CD4-positive, alpha-beta T cell treated with Interleukin-6 at 100 ng/mL for 8 hours (primary cell): ENCODE measurements around the gene CSN2.
"Not testable (repeated sequence)": the region's sequence is repeated elsewhere in the genome, so short reads cannot be mapped to it uniquely, and the experiment has no call there.

Experiments
- DNase-seq: peaks from one replicate; pipeline ENCODE4 v3.0.0-alpha.2; 2020; ENCODE audit warnings: mixed read lengths, low spot score

The CSN2 gene, protein sequence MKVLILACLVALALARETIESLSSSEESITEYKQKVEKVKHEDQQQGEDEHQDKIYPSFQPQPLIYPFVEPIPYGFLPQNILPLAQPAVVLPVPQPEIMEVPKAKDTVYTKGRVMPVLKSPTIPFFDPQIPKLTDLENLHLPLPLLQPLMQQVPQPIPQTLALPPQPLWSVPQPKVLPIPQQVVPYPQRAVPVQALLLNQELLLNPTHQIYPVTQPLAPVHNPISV

DNA sequence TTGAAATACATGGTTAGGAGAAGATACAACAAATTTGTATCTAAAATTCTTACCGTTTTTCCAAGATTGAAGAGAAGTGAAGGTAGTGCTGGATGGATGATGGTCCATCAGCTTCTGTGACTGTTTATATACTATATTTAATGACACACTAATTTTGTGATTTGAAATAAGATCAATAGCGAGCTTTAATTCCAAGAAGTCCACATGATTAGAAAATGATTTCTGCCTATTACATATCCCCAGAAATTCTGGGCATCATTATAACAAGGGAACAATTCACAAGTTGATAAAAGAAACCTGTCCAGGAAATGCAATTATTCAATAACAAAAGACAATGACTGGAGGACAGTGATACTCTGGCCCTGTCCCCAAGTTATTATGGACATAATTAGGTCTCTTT is at the start of gene CSN2:
TSS of gene CSN2 (minus strand) at position 101 of the 400 bp plus-strand sequence. CDS start 4,733 bp downstream, outside the sequence.
- DNase-seq: no peak

DNA sequence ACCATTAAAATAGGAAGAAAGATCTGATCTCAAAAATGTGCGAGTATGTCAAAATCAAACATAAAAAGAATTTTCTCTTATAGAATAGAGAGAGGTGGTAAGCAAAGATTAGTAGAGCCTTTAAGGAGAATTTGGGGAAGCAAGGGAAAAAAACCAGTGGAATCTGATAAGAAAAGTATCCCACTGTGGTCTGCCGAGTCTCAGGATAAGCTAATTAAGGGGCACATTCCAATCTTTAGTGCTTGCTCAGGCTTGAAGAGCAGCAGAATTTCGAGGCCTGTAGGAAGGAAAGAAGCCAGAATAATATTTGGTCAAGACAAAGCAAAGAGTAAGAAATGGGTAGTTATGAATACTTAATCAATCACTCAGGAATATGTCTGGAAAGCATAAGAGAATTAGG is 43.2 kb upstream of the CSN2 start:
- no peak for DNase-seq

DNA sequence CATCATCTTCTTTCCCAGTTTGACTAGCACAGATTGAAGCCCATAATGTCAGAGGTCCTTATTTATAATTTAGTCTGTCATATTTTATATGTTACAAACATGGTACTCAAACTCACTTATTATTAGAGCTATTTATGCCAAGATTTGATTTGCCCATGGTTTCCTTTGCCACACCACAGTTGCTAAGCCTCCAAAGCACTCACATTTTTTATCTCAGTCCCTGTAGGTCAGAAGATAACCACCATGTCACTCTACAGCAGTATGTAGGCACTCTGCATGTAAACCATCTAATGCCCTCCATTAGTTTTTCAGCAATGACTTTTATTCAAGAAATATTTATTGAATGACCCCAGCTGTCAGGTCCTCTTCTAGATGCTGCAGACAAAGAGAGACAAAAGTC is 37.0 kb upstream of the CSN2 start:
- DNase-seq: no peak

DNA sequence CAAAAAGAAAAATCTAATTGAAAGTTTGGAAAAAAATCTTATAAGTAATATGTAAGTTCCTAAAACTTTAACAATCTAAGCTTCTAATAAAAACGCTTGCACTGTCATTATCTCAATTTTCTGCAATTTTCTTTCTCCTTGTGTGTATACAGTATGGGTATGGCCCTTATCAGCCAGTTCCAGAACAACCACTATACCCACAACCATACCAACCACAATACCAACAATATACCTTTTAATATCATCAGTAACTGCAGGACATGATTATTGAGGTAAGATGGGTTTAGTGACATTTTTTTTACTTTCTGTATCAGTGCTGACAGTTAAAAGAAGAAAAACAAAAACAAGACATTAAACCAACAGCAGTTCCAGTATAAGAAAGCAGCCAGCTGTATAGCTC is 35.2 kb upstream of the CSN2 start:
- no peak for DNase-seq

DNA sequence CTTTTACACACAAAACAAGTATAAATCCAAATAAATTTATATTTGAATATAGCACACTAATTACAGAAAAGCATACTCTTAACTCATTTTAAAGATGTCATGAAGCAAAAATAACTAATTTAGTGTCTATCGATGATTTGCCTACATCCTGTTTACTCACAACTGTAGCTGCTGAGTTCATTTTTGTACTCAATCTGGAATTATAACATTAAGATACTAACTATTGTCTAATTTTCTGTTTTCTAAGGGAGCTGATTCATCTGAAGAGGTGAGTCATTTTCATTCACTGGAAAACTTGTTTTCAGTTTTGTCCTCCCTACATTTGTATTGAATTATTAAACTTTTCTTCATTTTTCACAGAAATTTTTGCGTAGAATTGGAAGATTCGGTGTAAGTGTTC is 33.9 kb upstream of the CSN2 start:
- DNase-seq: no peak

DNA sequence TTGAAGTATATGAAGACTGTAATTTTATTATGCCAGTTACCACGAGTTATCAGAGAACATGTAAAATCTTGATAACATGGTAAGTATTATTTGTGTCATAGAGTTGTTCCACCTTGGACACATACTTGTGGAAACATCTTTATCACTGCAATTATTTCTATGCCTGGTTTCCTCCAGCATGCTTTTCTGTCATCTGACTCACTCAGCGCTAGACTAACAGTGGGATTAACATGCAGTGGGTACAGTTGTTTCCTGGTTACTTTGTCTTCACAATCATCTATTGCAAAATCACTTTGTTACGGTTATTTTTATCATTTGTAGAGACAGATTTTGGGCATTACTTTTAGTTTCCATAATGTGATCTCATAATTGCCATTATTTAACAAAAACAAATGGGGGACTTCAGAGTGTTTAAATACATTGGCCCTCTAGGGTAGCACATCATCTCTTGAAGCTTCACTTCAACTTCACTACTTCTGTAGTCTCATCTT is 30.0 kb upstream of the CSN2 start, which contains the start of gene STATH:
TSS of gene STATH (plus strand) at position 441 of the 491 bp plus-strand sequence. CDS start 2,472 bp downstream, outside the sequence.
- DNase-seq: no peak

DNA sequence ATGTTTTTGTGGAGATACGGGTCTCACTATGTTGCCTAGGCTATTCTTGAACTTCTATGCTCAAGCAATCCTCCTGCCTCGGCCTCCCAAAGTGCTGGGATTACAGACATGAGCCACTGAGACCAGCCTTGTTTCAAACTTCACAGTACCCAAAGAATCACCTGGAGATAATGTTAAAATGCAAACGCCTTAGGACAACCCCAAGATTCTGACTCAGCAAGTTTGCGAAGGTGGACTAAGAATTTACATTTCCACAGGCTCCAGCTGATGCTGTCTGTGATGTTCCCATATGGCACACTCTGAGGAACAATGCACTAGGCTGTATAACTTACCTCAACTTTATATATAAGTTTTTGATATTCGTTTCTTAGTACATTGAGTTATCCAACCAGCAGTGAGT is 29.3 kb upstream of the CSN2 start:
- no peak for DNase-seq

DNA sequence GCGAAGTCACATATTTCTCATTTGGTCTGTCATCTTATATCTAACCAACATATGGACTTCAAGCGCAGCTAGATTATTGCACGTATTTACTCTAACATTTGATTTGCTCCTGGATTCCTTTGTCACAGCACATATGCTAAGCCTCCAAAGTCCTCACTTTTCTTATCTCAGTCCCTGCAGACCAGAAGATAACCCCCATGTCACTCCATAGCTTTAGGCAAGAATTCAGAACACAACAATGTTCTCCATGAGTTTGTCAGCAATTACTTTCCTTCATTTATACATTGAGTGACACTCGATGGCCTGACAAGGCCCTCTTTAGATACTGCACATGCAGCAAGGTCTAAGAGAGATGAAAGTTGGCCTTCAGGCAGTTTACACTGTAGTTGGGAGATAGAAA is 25.5 kb upstream of the CSN2 start:
- DNase-seq: no peak

DNA sequence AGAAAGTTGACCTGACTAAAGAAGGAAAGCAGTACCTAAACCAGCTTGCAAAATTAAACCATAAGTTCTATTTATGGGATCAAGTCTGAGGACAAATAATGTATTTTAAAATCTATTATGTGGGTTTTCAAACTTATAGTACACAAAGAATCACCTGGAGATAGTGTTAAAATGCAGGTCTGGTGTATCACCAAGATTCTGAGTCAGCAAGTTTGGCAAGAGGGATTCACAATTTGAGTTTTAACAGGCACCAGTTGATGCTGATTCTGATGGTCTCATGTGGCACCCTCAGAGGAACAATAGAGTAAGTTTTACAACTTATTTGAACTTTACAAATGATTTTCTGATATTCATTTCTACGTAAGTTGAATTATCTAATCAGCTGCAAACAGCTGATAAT is 21.1 kb upstream of the CSN2 start:
- DNase-seq: no peak

DNA sequence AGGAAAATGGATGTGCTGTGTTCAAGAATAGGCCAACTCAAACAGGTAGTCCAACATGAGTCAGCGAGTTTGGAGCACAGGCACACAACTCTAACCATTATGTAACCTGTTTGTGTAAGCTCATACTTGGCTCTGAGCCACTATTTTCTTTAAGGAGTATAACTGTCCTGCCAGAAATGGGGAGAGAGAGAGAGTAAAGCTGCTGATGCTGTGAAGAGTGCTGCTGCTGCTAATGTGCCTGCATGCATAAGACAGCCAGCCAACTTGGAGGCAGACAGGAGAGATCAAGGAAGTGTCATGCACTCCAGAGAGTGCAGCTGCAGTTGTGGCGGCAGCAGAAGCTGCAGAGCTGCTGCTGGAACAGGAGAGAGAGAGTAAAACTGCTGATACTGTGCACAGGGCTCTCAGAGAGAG is 18.5 kb upstream of the CSN2 start:
- no peak for DNase-seq

DNA sequence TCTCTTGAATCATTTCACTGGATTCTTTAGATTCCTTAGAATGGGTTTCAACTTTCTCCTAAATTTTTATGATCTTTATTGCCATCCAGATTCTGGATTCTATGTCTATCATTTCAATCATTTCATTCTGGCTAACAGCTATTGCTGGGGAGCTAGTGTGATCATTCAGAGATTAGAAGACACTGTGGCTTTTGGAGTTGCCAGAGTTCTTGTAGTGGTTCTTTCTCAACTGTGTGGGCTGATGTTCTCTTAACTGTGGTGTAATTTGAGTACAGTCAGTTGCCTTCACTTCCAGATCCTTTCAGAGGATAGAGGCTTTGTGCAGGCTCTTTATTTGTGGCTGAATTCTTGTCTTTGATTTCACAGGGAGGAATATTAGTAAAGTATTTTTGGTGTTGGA is 12.1 kb upstream of the CSN2 start:
- no peak for DNase-seq

DNA sequence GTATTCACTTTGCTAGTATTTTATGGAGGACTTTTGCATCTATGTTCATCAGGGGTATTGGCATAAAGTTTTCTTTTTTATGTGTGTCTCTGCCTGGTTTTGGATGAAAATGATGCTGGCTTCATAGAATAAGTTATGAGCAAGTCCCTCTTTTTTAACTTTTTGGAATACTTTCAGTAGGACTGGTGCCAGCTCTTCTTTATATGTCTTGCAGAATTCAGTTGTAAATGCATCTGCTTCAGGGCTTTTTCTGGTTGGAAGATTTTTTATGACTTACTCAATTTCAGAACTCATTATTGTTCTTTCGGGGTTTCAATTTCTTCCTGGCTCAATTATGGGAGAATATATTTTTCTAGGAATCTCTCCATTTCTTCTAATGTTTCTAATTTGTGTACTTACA is 9.1 kb upstream of the CSN2 start:
- DNase-seq: no peak

DNA sequence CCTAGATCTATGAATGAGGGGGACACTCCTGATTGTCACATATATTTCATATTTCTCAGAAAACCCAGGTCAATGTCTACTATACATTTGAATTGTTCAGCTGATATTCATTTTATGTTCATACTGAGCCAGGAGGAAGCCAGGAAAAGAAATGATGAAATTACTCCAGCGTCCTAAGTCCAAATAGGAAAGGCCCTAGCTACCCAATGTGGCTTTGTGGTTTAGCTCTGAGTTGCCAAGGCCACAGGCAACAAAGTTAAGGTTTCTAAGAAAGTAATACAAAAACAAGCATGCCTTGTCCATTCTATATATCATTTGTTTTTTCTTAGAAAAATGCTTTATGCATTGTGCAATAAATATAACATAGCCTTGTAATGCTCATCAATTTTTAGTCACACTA is 4.5 kb upstream of the CSN2 start:
- DNase-seq: no peak

DNA sequence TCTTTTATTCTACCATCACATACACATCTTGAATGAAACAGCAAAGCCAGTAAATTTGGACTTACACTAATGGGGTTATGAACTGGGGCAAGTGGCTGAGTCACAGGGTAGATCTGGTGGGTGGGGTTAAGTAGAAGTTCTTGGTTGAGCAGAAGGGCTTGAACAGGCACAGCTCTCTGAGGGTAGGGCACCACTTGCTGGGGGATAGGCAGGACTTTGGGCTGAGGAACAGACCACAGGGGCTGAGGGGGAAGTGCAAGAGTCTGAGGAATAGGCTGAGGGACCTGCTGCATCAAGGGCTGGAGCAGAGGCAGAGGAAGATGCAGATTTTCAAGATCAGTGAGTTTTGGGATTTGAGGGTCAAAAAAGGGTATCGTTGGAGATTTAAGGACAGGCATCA is 8.3 kb downstream of the CSN2 start:
- DNase-seq: no peak

DNA sequence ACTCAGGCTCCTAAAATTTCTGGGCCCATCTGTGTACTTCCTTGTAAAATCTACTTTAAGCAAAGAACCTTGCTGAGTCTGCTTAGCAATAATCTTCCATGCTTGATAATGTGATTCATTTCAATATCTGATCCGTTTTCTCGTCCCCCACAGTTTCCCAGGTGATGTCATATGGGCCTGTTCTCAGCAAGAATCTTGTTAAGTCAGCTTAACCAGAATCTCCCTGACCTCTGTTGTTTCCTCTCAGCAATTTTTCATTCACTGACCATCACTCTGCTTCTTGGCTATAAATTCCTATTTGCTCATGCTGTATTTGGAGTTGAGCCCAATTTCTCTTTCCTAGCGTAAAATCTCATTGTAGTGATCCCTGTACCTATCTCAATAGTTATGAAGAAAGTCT is 13.9 kb downstream of the CSN2 start:
- no peak for DNase-seq

DNA sequence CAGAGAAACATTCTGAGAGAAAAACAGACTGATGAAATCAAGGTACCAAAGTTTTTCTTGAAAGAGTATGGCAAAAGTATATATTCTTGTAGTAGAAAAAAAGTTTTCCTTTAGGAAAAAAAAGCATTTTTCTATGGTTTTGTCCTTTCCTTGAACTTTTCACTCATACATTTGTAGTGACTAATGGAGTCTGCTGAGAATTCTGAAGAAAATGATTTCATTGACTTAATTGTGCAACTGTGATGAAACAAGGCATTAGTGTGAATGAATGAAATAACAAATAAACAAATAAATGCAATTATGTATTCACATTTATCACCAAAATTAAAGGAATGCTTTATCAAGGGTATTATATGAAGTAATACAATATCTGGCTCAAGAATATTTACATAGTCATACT is 29.0 kb downstream of the CSN2 start:
- no peak for DNase-seq

DNA sequence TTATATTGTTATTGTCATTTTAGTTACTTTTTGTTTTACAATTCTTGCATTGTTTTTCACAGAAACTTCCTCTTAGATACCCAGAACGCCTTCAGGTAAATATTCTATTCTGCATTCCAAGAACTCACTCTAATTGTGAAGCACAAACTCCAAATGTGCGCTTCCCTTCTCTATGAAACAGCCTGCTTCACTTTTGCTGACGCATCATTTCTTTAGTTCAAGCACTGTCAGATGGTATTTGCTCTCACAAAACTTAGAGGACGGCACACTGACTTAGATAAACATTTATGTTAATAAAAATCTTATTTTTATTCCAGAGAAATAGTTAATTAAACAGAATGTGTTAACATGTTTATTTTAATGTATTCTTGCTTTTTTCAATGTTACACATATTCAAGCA is 31.4 kb downstream of the CSN2 start:
- no peak for DNase-seq

DNA sequence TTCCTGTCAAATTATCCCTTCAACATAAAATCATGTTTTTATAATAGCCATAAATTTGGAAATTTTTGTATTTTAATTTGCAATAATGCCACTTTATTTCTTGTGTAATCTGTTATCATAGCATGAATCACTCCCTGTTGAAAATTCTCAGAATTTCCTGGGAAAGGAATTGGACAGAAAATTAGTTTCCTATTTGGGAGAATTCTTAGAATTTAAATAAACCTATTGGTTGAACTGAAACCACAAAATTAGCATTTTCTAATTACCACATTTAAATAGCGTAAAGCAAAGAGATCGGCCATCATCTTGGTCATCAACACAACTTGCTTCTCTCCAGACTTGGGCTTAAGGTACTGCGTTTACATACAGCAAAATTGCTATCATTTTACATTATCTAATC is 34.8 kb downstream of the CSN2 start, which contains the start of gene CSN1S1:
TSS of gene CSN1S1 (plus strand) at position 301 of the 400 bp plus-strand sequence. CDS start 1,488 bp downstream, outside the sequence.
- no peak for DNase-seq

DNA sequence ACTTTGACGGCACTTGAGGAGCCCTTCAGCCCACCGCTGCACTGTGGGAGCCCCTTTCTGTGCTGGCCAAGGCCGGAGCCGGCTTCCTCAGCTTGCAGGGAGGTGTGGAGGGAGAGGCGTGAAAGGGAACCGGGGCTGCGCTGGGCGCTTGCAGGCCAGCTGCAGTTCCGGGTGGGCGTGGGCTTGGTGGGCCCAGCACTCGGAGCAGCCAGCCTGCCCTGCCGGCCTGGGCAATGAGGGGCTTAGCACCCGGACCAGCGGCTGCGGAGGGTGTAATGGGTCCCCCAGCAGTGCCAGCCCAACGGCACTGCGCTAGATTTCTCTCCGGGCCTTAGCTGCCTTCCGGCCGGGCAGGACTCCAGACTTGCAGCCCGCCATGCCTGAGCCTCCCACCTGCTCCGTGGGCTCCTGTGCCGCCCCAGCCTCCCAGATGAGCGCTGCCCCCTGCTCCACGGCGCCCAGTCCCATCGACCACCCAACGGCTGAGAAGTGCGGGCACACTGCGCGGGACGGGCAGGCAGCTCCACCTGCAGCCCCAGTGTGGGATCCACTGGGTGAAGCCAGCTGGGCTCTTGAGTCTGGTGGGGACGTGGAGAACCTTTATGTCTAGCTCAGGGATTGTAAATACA is 41.6 kb downstream of the CSN2 start:
- DNase-seq: not testable (repeated sequence)

DNA sequence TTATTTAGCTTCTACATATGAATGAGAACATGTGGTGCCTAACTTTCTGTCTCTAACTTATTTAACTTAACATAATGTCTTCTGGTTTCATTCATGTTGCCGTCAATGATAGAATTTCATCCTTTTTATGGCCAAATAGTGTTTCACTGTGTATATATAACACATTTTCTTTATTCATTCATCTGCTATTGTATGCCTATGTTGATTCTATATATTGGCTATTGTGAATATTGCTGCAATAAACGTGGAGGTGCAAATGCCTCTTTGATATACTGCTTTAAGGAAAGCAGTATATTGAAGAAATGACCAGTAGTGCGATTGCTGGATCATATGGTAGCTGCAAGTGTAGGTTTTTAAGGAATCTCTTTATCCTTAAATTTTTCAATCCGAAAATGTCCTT is 44.7 kb downstream of the CSN2 start:
- no peak for DNase-seq

DNA sequence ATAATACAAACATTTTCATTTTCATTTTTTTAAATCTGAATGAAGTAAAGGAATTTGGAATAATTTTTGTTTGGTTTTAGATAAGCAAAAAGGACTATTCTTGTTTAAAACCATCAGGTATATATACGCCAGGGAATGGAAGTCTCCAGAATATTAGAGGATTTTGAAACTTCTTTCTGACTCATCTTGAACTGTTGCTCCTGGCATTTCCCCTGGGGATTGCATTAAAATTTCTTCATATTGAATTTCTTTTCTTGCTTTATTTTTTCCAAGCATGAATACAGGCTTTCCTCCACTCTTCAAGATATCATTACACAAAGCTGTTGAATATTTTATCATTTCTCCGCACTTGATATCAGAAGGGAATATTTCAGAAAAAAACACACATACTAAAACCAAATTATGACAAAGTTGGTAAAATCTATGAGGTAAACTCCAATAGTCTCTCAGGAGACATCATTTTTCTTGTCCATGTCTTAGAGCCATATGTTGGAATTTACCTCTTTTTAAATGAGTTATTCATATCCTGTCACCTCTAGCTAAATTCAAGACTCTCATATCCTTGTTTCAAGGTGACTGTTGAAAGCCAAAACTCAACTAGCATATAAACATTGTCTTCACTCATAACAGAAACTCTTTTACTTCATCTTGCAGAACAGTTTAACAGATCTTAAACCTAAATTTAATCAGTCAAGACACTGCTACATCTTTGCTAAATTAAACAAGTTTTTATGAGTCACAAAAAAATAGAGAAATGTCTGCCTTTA is 55.3 kb downstream of the CSN2 start:
- DNase-seq: no peak

DNA sequence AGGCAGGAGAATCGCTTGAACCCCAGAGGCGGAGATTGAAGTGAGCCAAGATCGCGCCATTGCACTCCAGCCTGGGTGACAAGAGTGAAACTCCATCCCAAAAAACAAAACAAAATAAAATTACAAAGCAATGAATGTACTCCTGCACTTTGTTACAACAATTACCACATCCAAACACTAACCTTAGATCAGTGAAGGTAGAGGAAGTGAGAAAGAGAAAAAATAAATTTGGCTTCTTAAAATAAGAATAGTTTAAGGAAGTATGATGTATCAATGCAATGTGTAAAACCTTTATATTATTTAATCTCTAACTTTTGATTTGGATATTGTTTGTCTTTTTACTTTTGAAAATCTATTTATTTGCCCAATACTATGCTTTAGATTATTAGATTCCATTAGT is 56.3 kb downstream of the CSN2 start:
- no peak for DNase-seq

DNA sequence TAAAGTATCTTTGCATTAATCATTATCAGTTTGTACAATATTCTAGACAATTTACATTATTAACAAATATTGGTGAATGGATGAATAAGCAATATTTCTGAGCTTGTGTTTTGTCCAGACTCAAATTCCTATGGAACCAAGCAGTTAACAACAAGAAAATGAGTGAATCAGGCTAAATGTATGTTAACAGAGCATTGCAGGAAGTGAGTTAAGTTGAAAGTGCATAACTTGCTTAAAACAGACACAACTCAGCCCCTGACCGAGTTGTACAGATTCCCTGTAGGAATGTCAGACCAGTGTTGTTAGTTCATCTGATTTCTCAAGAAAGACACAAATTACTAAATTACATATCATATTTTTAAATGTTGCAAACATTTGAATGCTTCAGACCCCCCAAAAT is 58.4 kb downstream of the CSN2 start:
- no peak for DNase-seq
